Measurements from ENCODE around the gene LRFN3.

The LRFN3 gene

GRCh38 chr19:35990156-35990555 is 54.0 kb downstream of the LRFN3 start:
- TF ChIP-seq CTCF (conservative IDR thresholded peaks at IDR 0.05; ENCODE audit: low read depth, low read length): no peak
- no peak overlapping the region for H3K4me3 ChIP-seq (ENCODE audit: low read length)
- DNase-seq (ENCODE audit: low read depth): no peak

DNA sequence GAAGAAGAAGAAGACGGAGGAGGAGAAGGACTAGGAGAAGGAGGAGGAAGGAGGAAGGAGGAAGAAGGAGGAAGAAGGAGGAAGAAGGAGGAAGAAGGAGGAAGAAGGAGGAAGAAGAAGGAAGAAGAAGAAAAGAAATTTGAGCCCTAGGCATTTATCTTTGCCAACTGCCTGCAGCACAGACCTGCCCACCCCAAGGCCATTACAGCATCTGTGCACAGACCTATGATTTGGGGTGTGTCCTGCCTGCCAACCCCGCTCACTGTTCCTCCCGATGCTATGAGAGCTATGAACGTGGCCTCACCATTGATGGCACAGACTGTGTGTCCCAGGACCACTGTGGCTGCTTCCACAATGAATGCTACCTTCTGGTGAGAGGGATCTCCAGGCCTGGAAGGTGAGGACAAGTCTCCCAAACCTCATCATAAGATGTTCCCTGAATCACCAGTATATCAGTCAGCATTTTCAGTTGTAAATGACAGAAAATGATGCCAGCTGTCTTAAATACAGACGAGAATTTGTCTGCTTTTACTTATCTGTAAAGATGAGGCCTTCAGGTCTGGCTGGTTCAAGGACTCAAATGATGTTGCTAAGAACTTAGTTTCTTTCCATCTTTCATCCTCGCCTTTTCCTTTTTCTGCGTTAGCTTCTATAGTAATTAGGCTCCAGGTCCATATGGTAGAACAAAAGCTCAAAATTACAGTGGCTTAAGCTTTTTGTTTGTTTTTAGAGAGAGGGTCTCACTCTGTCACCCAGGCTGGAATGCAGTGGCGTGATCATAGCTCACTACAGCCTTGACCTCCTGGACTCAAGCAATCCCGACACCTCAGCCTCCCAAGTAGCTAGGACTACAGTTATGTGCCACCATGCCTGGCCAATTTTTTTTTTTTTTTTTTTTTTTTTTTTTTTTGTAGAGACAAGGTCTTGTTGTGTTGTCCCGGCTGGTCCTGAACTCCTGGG is 54.9 kb downstream of the LRFN3 start:
- DNase-seq (ENCODE audit: low read depth): no peak
- no peak overlapping the region for H3K4me3 ChIP-seq (ENCODE audit: low read length)
- no peak for TF ChIP-seq CTCF (conservative IDR thresholded peaks at IDR 0.05; ENCODE audit: low read depth, low read length)

- H3K4me3 ChIP-seq (ENCODE audit: low read length): no peak overlapping the region
- TF ChIP-seq CTCF (conservative IDR thresholded peaks at IDR 0.05; ENCODE audit: low read depth, low read length): no peak
- no peak for DNase-seq (ENCODE audit: low read depth)
Measured at GRCh38 chr19:35991731-35992450, 55.7 kb downstream of the LRFN3 start.

GRCh38 chr19:35992907-35993765 is 57.0 kb downstream of the LRFN3 start:
- no peak for DNase-seq (ENCODE audit: low read depth)
- H3K4me3 ChIP-seq (ENCODE audit: low read length): no peak overlapping the region
- no peak for TF ChIP-seq CTCF (conservative IDR thresholded peaks at IDR 0.05; ENCODE audit: low read depth, low read length)

DNA sequence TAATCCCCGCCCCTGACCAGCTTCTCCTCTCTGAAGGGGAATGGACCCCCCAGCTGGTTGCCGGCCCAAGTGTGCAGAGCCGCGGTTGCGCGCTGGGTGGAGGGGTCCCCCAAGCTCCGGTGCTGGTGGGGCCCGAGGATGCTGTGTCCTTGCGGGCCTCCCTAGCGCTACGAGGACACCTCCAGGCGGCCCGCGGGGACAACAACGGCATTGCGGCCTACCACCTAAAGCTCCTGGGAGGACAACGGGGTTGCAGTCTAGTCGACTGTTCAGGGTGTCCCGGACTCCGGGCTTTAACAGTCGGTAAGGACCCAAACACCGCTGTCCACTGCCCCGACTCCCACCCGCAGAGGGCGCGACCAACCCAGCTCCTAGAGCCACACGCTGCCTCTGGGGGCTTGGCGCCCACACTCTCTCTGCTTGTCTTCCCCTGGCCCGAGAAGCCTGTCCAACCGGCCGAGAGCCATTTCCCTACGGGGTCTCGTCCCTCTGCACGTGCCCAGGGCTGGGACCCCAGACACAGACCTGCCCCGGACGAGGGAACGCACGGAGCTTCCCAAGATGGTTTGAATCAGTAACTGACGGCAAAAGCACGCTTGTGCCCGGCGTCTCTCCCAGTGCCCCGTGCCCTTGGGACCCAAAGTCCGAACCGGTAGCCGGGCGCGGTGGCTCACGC is 57.9 kb downstream of the LRFN3 start:
- H3K4me3 ChIP-seq (ENCODE audit: low read length): peak overlapping the region; percentile 81
- peak; percentile 34 for TF ChIP-seq CTCF (conservative IDR thresholded peaks at IDR 0.05; ENCODE audit: low read depth, low read length)
- no peak for DNase-seq (ENCODE audit: low read depth)
